Measurements from ENCODE around the gene RND1. TPM values are rescaled to one million over a fixed set of nuclear protein-coding genes. Genes with fewer than 3 reads are reported as not detected.

The RND1 gene
- total RNA-seq, 2 donors from 2014 or later: 0.70 TPM; not detected in 1

GRCh38 chr12:48901278-48901677, 35.6 kb upstream of the RND1 start:
- no peak for DNase-seq (ENCODE audit: low spot score)
- H3K27me3 ChIP-seq: no peaks in the 10 kb centered on the region
- H3K27ac ChIP-seq: no peak overlapping the region
- no peak overlapping the region for H3K4me3 ChIP-seq
- TF ChIP-seq CTCF (IDR thresholded peaks at IDR 0.05): no peak
- no peaks in the 10 kb centered on the region for H3K9me3 ChIP-seq
- H3K36me3 ChIP-seq: no peaks in the 10 kb centered on the region
- peaks cover 0 to 7% of the 10 kb centered on the region in 2 donors for H3K4me1 ChIP-seq

- TF ChIP-seq CTCF (IDR thresholded peaks at IDR 0.05): no peak
- Histone ChIP-seq H3K36me3 (no peaks in the 10 kb centered on the region), H3K27ac (no peak overlapping the region), H3K9me3 (no peaks in the 10 kb centered on the region), H3K27me3 (no peaks in the 10 kb centered on the region), H3K4me1 (peaks cover 0 to 7% of the 10 kb centered on the region in 2 donors), H3K4me3 (no peak overlapping the region)
- no peak for DNase-seq (ENCODE audit: low spot score)
Measured at GRCh38 chr12:48899651-48900050, 34.0 kb upstream of the RND1 start.

GRCh38 chr12:48894271-48894670, 28.6 kb upstream of the RND1 start:
- no peak for DNase-seq (ENCODE audit: low spot score)
- Histone ChIP-seq H3K4me3 (no peak overlapping the region), H3K36me3 (no peaks in the 10 kb centered on the region), H3K27ac (no peak overlapping the region), H3K9me3 (no peaks in the 10 kb centered on the region), H3K27me3 (no peaks in the 10 kb centered on the region), H3K4me1 (peaks cover 0 to 10% of the 10 kb centered on the region in 2 donors)
- no peak for TF ChIP-seq CTCF (IDR thresholded peaks at IDR 0.05)

- Histone ChIP-seq H3K27me3 (no peaks in the 10 kb centered on the region), H3K9me3 (no peaks in the 10 kb centered on the region), H3K27ac (no peak overlapping the region), H3K4me1 (peaks cover 0 to 10% of the 10 kb centered on the region in 2 donors), H3K36me3 (no peaks in the 10 kb centered on the region), H3K4me3 (peak overlapping the region; percentile 20 to 40)
- TF ChIP-seq CTCF (IDR thresholded peaks at IDR 0.05): peak; percentile 68 to 94
- peak; percentile 78 for DNase-seq (ENCODE audit: low spot score)
Measured at GRCh38 chr12:48890657-48891418, 25.2 kb upstream of the RND1 start.

- TF ChIP-seq CTCF (IDR thresholded peaks at IDR 0.05): no peak
- no peaks in the 10 kb centered on the region for H3K36me3 ChIP-seq
- H3K4me3 ChIP-seq: no peak overlapping the region
- no peaks in the 10 kb centered on the region for H3K9me3 ChIP-seq
- H3K27ac ChIP-seq: no peak overlapping the region
- no peaks in the 10 kb centered on the region for H3K27me3 ChIP-seq
- H3K4me1 ChIP-seq: peaks cover 0 to 10% of the 10 kb centered on the region in 2 donors
- no peak for DNase-seq (ENCODE audit: low spot score)
Measured at GRCh38 chr12:48889679-48890078, 24.0 kb upstream of the RND1 start.

Measured in right atrium auricular region (tissue), 2 donors.